GM18505 (cell line): ENCODE results near the gene FGD5.

Source experiments
- ATAC-seq: cut with Tn5 transposase; IDR thresholded peaks from one replicate; pipeline ENCODE4 v1.9.1; 2021; ENCODE audit not compliant: unreplicated experiment
- POLR2A ChIP-seq: IDR thresholded peaks from 4 replicates; pipeline ENCODE4 v1.6.1; 2011; ENCODE audit warnings: borderline replicate concordance; ENCODE audit not compliant: insufficient read depth, insufficient read length; ENCODE audit errors: extremely low read depth

Gene FGD5

DNA sequence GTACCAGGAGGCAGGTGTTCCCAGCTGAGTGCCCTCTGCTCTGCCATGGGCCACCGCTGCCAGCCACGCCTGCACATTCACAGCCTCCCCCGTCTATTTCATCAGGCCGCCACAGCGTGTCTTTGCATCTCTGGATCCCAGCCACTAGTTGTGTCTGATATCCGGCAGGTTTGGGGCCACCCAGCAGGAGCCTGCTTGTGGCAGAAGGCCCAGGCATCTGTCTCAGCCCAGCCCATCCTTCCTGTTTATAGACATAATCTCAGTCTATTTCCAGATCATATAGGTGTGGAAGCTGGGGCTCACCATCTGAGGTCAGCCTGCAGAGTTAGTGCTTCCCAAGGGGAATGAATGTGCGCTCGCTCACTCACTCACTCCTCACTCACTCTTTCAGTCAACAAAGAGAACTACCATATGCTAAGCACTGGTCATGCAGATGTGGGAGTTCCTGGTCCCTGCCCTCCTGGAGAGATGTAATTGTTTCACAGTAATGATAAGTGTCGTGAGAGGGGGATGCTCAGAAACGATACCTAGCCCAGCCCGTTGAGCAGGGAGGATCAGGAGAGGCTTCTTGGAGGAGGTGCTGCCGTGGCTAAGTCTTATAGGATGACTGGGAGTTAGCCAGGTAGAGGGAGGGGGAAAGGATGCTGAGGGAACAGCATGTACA, 60.6 kb downstream of the FGD5 start:
- ATAC-seq: no peak
- TF ChIP-seq POLR2A: no peak

DNA sequence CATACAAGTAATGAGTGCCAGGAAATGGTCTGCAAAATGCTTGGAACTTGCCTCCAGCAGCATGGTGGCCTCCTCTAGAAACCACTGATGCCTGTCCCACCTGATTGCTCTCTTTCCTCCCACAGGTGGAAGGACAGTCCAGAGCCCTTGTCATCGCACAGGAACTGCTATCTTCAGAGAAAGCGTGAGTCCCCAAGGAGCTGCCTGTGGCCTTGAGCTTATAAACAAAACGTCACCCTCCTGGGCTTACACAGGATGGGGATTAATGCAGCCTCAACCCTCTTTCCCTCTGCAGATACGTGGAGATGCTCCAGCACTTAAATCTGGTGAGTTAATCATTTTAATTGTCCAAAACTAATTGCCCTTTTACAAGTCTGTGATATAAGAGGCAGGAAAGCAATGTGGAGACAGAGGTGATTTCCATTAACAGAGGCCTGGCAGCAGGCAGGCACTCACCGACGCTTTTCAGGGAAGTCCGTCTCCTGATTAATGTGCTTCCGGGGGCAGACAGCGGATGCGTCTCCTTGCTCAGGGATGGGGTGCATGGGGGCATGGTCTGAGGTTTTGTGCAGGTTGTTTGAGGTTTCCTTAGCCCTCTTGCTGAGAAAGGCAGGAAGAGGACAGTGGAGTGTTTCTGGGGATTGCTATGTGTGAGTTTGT, 61.8 kb downstream of the FGD5 start:
- ATAC-seq: no peak
- TF ChIP-seq POLR2A: no peak

DNA sequence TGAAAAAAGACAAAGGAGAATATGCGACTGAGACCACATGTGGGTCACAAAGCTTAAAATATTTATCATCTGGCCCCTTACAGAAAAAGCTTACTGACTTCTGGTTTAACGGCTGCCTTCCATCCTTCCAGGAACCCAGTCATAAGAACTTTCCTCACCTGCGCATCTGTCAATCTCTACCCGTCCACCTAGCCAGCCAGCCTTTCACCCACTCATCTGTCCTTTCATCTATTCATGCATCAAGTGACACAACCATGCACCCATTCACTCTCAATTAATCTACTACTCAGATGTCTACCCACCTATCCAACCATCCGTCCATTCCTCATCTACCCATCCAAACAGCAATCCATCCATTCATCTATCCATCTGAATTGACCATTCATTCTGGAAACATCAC, 64.5 kb downstream of the FGD5 start:
- TF ChIP-seq POLR2A: no peak
- ATAC-seq: no peak

DNA sequence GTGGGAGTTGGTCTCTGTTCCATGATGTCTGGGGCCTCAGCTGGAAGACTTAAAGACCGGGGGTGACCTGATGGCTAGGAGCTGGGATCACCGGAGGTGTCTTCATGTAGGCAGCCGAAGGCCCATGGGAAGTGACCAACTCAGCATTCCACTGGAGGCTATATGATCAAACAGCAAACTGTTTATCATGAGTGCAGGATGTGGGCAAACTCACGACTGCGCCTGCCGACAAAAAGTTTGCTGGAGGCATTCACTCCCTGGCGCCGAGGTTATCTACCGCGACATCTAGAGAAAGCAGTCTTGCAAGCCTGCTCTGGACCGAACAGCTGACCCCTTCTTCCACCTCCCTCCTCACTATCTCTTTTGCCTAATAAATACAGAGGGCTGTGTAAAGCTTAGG, 65.9 kb downstream of the FGD5 start:
- no peak for ATAC-seq
- no peak for TF ChIP-seq POLR2A

DNA sequence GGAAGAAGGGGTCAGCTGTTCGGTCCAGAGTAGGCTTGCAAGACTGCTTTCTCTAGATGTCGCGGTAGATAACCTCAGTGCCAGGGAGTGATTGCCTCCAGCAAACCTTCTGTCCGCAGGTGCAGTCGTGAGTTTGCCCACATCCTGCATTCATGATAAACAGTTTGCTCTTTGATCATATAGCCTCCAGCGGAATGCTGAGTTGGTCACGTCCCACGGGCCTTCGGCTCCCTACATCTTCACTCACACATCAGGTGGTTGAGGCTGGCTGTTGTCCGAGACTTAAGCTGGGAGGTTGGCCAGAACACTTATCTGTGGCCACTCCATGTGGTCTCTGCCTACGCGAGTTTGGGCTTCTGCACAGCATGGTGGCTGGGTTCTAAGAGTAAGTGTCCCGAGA, 66.5 kb downstream of the FGD5 start:
- no peak for TF ChIP-seq POLR2A
- ATAC-seq: no peak

DNA sequence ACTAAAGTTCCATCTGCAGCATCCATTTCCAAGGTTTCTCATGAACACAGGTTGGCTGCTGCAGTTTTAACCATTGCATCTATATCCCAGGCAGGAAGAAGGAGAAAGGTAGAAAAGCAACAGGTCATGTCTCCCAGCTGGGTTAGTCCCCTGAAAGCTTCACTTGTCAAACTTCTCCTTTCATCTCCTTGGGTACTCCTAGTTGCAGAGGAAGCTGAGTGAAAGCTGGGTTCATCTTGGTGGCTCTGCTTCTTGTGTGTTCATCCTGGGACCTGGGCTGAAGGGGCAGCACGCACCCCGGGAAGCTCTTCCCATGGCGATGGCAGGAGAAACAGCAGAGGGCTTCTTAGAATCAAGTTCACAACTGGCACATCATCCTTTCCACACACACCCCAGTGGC, 67.3 kb downstream of the FGD5 start:
- no peak for TF ChIP-seq POLR2A
- no peak for ATAC-seq

DNA sequence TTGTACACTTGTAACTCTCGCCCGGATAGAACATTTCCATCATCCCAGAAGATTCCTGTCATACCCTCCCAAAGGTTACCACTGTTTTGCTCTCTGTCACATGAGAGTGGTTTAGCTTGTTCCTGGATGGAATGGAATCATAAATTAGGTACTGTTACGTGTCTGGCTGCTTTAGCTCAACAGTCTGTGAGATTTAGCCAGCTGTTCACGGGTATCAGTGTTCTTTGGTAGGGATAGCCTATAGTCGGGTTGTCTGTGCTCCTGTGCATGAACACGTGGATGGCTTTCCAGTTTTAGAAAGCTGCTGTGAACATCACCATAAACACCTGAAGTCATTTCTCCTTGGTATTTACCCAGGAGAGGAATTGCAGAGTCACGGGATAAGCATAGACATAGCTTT, 70.4 kb downstream of the FGD5 start:
- no peak for TF ChIP-seq POLR2A
- no peak for ATAC-seq

DNA sequence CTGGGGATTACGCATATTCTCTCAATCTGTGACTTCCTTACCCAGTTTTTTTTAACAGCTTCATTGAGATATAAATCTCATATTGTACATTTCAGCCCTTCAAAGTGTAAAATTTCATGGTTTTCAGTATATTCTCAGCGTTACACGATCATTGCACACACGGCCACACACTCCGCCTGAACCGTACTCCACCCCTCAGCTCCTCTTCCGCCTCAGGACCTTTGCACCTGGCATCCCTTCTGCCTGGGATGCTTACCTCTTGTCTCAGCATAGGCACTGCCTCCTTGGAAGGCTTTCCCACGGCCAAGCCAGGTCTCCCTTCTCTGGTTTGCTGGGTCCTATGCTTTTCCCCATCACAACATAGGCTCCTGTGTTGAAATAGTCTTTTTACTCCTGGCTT, 71.2 kb downstream of the FGD5 start:
- no peak for ATAC-seq
- no peak for TF ChIP-seq POLR2A

DNA sequence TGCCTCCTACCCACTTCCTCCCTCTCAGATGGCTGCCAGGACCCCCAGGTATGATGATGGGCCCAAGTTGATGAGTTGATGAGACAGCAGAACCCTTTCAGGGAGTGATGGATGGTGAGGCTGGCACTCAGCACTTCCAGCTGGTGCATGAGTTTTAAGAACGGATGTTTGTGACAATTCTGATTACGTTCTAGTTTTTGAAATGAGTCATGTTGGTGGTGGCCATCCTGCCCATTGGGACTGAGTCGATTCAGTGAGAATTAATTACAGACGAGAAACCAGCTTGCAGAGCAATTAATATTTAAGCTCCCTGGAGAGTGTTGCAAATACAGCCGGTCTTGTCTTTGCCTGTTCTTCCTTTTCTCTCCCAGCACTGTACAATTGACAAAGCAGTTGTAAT, 71.7 kb downstream of the FGD5 start:
- TF ChIP-seq POLR2A: no peak
- no peak for ATAC-seq

DNA sequence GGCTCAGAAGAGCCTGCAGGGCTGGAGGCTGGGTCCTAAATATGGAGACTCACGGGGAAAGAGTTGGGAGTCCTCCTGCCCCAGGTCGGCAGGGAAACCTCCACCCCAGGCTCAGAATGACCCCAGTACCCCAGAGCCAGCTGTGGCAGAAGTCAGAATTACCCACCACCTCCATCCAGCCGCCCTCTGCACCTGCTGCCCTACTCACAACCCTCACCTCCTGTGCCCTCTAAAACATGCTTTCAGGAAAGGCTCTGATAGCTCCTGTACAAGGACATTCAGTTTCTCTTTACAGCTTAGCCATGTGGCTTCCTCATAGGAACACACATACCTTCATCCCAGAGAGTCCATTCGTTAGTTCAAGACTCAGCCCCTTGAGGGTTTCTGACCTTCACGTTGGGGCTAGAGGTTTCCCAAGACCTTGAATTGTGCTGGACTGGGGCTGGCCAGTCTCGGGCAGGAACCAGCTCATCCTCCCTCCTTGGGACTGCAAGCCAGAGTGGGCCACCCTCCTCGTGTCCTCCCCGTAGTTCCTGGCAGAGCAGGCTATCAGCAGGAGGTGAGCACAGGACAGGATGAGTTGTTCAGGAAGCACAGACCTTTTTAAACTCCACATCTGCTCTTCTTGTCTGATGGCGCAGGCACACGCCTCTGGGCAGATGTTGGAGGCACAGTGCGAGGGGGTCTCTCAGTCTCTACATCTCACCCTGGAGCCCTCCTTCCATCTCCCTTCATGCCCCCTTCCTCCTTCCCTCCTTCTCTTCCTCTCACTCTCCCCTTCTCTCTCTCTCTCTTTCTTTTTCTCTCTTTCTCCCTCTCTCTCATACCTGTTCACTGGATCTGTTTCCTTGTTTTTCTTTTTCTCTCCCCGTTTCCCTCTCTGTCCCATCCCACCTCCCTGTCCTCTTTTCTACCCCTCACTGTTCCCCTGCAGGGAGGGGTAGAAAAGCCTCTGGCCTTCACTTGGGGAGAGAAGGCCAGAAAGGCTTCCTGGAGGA, 72.7 kb downstream of the FGD5 start:
- TF ChIP-seq POLR2A: no peak
- ATAC-seq: no peak

DNA sequence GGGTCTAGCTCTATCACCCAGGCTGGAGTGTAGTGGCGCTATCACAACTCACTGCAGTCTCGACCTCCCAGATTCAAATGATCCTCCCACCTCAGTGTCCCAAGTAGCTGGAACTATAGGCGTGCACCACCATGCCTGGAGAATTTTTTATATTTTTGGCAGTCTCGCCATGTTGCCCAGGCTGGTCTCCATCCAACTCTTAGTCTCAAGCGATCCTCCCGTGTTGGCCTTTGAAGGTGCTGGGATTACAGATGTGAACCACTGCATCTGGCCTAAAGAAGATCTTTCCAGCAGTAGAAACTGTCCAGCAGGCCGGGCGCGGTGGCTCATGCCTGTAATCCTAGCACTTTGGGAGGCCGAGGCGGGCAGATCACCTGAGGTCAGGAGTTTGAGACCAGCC, 73.5 kb downstream of the FGD5 start:
- no peak for ATAC-seq
- no peak for TF ChIP-seq POLR2A

DNA sequence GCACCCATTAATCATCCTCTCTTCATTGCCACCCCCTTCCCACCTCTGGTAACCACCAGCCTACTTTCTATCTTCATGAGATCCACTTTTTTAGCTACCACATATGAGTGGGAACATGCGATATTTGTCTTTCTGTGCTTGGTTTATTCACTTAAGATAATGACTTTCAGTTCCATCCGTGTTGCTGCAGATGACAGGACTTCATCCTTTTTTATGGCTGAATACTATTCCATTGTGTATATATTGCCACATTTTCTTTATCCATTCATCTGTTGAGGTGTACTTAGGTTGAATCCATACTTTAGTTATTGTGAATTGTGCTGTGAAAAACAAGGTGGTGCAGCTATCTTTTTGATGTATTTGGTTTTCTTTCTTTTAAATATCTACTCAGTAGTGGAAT, 75.3 kb downstream of the FGD5 start:
- no peak for ATAC-seq
- TF ChIP-seq POLR2A: no peak

DNA sequence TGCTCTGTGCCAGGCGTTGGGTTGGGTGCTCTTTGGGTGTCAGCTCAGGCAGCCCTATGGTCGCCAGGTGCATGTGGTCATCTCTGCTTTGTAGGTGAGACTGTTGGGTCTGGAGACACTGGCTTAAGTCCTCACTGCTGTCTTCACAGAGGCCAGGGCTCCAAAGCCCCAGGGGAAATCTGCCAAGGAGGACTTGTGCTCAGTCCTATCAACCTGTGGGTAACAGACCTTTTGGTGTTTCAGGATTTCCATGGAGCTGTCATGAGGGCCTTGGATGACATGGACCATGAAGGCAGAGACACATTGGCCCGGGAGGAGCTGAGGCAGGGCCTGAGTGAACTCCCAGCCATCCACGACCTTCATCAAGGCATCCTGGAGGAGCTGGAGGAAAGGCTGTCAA, 78.5 kb downstream of the FGD5 start:
- no peak for TF ChIP-seq POLR2A
- ATAC-seq: no peak
